Right forelimb (tissue), 1 donor: ENCODE data around the gene VPS16.

ENCODE experiments used
- DNase-seq: peaks from one replicate; pipeline ENCODE4 v3.0.0-alpha.2; 2018

VPS16 gene

GRCh38 chr20:2840138-2840966 lies at the start of gene VPS16, which contains the start of gene PCED1A:
VPS16 (plus strand) TSS chr20:2840745; CDS start chr20:2840775, 30 bp downstream.
PCED1A (minus strand) TSS chr20:2840655; CDS start chr20:2839912, 743 bp downstream.
- DNase-seq = peak; percentile 96

GRCh38 chr20:2793471-2793870 lies 47.1 kb upstream of the VPS16 start:
- DNase-seq = no peak

GRCh38 chr20:2794202-2794748 lies 46.3 kb upstream of the VPS16 start:
- DNase-seq = no peak

GRCh38 chr20:2794866-2795447 lies 45.6 kb upstream of the VPS16 start:
- no peak for DNase-seq

GRCh38 chr20:2795451-2795850 lies 45.1 kb upstream of the VPS16 start:
- no peak for DNase-seq

- no peak for DNase-seq
These were observed 44.4 kb upstream of the VPS16 start for GRCh38 chr20:2796011-2796660.

DNA sequence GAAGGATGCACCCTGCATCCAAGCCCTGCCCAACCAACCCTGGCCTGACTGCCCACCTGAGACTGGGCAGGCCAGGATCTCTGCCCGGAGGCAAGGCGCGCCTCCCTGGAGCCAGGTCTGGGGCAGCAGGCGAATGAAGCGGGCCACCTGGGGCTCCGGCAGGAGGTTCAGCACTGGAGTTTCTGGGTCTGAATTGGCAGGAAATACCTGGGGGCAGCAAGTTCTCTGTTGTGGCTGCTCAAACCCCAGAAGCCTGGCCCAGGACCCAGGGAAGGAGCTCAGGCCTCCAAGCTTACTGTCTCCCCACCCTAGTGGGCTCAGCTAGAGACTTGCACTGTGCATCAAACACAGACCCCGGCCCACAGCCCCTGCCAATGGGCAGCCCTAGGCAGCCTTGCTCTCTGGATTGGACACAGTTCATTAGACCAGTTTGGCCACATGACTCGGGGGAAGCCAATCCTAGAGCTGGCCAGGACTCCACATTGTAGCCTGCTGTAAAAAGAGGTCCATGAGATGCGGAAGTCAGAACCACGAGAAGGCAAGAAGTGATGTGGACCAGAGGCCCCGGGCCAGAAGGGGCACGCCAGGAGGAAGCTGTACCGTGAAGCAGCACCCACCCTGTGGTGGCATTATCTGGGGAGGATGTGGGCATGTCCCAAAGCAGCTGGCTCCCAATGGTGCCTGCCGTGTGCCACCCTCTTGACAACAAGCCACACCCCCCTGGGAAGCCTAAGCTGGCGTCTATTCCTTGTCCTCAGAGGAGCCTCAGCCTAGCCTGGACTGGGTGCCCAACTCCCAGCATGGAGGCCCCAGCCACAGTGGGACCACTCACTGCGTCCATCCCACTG lies 43.2 kb upstream of the VPS16 start:
- DNase-seq = no peak

- no peak for DNase-seq
These were observed 42.3 kb upstream of the VPS16 start for GRCh38 chr20:2798095-2798805.

DNA sequence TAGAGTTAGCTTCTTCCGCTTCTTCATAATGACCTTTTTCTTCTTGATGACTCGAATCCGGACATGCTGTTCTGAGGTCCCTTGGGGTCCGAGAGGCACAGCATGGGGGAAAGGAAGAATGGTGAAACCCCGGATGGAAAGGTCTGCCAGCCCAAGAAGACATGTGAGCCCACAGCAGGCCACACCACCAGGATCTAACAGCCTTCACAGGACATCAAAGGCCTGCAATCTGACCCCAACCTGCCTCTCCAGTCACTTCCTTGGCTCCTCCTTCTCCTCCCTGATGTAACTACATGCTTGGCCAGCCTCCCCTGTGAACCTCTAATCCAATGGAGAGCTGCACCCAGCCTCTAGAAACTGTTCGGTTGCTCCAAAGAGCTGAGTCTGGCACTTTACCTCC lies 41.7 kb upstream of the VPS16 start:
- no peak for DNase-seq

DNA sequence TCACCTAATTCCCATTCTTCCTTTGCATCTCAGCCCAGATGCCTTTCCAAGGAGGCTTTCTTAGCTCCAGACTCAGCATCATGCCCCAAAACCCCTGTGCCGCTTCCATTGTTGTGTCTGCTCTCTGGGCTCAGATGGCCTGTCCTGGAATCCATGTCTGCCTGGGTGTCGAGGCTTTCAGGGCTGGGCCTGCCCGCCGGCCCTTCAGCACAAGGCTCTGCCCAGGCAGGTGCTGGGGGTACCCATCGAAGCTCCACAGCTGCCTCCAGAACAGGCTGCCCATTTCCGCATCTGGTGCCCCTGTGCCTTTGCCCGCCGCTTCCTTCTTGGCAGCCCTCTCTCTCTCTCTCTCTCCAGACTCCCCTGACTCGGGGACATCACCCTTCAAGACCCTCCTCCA lies 41.3 kb upstream of the VPS16 start:
- no peak for DNase-seq

DNA sequence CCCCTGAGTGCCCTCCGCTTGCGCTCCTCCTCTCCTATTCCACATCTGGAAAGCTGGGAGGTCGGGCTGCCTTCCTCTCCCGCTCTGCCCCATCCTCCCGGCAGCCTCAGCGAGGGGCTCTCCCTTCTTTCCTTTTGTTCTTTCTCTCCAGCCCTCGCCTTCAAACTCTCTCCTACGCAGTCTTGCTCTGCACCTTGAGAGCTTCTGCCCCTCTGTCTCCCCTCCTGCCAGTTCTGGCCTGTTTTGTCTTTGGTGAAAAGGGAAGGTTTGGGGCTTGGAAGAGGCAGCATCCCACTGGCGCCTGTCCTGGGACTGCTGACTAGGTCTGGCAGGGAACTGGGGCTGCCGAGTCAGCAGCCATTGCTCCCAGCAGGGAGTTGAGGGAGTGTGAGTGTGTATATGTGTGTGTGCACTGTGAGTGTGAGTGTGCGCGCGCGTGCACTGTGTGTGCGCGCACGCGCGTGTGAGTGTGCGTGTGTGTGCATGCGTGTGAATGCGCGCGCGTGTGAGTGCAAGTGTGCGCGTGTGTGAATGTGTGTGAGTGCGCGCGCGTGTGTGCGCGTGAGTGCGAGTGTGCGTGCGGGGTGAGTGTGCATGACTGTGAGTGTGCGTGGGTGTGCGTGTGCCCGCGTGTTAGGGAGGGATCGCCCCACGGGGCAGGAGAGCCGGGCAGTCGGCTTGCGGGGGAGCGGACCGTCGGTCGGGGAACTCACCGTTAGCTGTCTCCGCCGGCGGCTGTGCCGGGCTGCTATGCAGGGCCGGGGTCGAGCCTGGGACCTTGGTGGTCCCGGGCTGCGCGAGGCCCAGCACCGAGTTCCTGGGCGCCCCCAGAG lies 40.6 kb upstream of the VPS16 start:
- DNase-seq = peak; percentile 69

DNA sequence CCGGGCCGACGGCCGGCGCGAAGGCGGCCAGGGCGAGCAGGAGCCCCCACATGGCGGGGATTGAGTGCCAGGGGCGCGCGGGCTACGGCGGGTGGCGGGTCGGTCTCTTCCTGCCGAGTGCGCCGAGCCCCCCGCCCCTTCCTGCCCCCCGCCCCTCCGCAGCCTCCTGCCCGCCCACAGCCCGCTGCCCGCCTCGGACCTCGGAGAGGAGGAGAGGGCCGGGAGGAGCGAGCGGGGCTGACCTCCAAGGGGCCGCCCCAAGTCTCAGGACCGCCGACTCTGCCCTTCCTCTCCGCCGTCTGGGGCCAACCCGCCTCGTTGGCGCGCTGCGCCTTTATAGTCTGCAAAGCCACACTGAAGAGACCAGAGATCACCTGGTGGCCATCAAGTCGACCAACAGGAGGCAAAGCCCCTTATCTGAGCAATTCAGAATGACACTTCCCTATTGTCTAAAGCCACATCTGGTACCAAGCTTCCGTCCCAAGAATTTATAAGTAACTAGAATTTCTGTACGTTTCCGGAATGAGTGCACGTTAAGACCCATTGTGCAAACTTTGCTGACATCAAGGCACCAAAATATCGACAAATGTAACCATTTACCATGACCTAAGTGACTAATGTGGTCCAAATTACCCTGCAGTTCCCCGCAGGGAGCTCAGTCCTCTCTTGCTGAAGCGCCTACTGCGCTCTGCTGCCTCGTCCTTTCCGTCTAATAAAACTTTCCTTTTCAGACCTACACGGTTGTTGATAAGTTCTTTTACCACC lies 39.8 kb upstream of the VPS16 start, which contains the start of gene CPXM1:
Gene CPXM1 (minus strand): TSS at position 107 of the 765 bp plus-strand sequence. CDS start 55 bp downstream, at position 52.
- peak; percentile 80 for DNase-seq

DNA sequence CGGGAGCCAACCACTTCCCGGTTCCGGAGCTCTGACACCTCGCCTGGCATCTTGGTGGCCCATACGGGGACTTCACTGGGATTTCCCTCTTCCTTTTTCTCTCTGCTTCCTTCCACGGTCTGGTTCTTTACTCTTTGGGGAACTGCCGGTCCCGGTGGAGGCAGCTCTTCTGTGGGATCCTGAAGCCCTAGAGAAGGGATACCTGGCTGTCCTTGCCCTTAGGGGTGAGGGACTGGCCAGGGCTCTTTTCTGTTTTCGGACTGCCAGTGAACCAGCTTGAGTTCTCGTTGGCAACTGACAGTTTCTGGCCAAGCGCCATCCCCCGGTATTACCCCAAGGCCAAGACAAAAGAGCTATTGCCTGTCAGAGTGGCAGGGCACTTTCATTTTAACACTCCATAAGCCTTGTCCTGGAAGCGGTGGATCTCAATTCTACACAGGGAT lies 39.2 kb upstream of the VPS16 start:
- DNase-seq = no peak

DNA sequence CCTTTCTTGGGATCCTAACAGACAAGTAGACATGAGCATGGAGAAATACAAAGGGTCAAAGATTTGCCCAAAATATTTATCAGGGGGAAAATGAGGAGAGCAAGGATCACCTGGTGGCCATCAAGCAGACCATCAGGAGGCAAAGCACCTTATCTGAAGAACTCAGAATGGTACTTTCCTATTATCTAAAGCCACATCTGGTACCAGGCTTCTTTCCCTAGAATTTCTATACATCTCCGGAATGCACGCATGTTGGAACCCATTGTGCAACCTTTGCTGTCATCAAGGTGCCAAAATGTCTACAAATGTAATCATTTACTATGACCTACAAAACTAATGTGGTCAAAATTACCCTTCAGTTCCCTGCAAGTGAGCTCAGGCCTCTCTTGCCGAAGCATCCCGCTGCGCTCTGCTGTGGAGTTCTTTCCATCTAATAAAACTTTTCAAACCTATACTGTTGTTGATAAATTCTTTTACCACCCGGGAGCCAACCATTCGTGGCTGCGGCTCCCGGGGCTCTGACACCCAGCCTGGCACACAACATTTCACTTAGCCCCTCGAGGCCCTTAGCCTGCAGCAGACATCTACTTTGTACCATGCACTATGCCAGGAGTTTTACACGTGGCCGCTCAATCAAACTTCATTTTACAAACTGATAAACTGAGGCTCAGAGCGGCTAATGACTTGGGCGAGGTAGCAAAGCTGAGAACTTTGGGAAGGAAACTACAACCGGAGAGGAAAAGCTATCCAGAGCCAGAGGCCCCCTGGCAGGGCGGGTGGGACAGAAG lies 36.3 kb upstream of the VPS16 start:
- no peak for DNase-seq

GRCh38 chr20:2804852-2805688 lies 35.5 kb upstream of the VPS16 start:
- DNase-seq = no peak

DNA sequence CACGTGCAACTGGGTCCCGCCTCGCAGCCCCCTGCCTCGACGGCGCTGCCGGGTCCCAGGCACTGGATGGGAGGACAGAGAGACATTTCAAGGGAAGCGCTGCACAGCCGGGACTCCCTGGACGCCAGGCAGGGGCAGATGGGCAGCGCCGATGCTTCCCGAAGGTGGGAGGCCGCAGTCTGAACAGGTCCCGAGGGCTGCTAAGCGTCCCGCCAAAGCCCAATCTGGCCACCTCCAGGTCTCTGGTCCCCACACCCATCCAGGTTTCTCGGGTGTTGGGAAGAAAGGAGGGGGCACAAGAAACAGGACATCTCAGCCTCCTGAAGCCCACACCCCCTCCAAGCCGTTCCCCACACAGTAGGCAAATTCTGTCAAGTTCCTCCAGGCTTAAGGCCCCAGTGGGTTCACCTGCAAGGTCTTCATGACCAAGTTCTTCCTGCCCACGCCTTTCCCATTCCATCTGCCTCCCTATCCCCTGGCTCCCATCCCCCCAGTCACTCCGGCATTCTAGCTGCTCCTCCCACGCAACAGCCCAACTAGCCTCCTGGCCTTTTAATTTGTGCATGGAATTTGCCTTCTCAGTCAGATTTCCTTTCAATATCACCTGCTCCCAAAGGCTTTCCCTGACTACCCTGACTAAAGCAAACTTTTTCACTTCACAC lies 34.7 kb upstream of the VPS16 start:
- DNase-seq = no peak

DNA sequence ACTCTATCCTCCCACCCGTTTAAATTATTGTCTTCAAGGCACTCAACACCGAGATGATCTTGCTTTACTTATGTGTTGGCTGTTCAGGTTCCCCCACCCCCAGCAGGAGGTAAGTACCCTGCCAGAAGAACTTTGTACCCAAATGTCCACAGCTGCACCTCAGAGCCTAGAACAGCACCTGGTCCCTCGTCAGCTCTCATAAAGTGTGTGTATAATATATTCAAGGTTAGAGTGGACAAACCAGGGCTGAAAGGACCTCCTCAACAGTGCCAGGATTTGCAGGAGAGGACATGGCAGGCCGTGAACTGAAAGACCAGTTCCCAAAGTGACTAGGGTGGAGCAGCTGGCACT lies 34.2 kb upstream of the VPS16 start:
- DNase-seq = no peak

DNA sequence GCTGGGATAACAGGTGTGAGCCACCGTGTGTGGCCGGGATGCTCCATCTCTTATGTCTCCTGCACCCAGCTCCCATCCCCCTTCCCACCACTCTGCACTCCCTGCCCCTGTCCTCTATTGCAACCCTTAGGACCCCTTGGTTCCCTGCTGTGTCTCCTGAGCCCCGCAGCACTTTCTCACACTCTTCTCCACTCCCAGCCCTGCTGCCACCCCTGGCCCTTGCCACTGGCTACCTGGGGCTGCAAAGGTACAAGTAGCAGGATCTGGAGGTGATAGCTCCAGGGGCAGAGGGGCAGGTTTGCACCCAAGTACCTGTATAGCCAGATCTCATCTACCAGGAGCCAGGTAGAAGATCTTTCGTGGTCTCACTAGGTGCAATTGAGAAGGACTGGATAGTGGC lies 33.5 kb upstream of the VPS16 start:
- no peak for DNase-seq
